ENCODE data around the gene SMYD2.
"Not testable (repeated sequence)": the region's sequence is repeated elsewhere in the genome, so short reads cannot be mapped to it uniquely, and the experiment has no call there.

DNA sequence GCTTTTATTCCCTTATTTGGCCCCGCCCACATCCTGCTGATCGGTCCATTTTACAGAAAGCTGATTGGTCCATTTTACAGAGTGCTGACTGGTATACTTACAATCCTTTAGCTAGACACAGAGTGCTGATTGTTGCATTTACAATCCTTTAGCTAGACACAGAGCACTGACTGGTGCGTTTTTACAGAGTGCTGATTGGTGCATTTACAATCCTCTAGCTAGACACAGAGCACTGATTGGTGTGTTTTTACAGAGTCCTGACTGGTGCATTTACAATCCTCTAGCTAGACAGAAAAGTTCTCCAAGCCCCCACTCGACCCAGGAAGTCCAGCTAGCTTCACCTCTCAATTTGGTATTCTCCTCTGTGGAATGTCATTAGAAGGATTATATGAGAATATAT, 5.3 kb upstream of the SMYD2 start:
- TF ChIP-seq FOXA1 (IDR thresholded peaks at IDR 0.05); ARNT (IDR thresholded peaks at IDR 0.05); BHLHE40 (IDR thresholded peaks at IDR 0.05; ENCODE audit: borderline replicate concordance); SP1 (IDR thresholded peaks at IDR 0.05); TARDBP (IDR thresholded peaks at IDR 0.05): not testable (repeated sequence)
